Activated T-cell treated with anti-CD3 and anti-CD28 coated beads for 1 hour (primary cell): ENCODE measurements around the gene HS6ST3.
"Not testable (repeated sequence)": the region's sequence is repeated elsewhere in the genome, so short reads cannot be mapped to it uniquely, and the experiment has no call there.

Experiments used
- DNase-seq: peaks from one replicate; pipeline ENCODE4 v3.0.0-alpha.2; 2020; ENCODE audit warnings: low read depth

Gene HS6ST3

DNA sequence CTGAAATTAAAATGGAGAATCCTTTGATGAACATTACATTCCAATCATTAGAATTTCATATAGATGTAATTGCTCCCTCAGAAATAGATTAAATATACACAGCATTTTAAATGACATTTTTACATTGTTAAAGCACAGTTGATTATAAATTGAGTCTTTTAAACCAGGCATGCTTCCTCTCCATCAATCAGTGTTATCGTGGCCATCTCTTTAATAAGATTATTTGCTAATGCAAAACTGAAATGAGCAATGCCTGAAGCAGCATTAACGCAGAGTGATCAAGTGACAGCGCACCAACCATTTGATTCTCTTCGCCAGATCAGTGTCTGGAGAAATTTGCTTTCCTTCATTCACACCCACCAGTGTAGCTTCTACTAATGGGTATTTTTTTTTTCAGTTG is 644.6 kb downstream of the HS6ST3 start:
- DNase-seq = no peak

DNA sequence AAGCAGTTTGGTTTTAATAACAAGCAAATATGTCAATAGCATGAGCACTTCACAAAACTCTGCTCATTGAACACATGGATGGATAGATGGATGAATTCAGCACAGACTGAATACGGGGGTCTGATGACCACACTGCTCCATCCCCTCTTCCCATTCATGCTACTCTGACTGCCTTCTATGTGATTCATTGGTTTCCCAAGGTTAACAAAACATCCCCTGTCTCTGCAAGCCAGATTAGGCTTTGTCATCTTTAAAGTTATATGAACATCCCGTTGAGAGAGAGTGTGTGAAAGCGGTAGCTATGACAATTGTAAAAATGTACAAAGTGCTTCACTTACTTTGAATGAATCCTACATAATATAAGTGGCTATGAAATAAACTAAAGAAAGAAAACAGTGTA is 651.9 kb downstream of the HS6ST3 start:
- no peak for DNase-seq

DNA sequence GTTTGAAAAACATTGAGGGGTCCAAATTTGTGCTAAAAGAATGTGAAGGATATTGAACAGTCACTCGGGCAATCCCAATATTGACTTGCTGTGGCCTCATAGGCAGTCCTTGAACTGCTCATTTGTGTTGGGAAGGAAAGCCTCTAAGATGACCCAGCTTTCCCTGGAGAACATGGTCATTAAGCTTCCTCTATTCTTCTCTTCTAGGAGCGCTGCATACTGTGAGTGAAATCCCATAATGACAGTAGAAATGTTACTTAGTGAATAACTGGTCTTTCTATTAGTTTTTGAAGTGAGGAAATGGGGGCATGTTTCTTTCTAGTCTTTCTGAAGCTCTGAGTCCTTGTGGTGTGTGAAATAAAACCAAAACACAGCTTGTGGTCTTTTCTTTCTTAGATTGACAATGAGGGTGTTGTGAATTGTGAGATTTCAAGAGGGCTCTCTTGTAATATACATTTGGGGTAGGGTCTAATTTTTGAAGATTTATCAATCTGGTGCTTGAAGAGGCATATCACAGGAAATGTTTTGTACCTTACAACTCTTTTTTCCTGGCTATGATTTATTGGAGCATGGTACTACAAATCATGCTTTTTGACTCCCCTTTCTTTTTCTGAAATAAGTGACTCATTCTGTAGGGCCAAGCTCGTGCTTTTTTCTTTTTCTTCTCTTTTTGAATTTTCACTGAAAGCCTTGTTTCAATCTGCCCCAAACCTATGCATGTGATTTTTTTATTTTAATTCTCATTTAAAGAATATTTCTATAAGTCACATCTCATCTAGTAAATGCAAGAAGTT is 653.6 kb downstream of the HS6ST3 start:
- no peak for DNase-seq

DNA sequence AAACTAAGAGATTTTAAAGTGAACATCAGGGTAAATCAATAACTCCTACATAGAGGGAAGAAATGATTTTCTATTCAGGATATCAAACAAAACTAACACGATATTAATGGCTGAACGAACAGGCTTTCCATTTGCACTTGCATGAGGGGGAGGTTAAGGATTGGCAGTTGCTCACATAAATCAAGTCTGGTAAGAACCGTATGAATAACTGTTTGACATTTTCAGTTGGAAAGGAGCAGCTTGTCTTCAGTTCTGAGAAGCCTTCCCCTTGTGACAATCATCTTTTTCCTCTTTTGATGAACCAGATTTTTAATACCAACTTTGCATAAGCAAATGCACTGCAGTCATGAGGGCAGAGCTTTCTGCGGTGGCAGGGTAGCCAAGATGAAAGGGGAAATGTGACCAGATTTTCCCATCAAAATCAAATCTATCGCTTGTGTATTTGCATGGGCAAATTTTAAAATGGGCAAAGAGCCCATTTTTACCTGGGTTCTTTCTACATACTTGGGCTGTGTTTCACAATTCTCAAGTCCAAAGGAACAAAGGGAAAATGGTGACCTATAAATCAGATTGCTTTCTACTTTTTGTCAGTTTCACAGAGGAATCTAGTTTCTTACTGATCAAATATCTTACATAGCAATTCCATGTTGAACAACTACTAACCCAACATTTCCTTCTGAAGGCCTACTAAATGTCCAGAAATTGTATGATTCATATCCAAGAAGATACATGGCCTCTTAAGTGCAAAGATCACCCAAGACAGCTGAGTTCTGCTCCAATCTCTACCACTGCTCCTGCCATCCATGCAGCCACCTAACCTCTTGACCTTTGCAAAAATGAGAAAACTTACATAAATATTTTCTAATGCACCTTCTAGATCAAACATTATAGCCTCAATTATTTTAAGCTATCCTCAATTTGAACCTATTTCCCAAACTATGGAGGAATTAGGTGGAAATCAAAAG is 654.7 kb downstream of the HS6ST3 start:
- DNase-seq = no peak

DNA sequence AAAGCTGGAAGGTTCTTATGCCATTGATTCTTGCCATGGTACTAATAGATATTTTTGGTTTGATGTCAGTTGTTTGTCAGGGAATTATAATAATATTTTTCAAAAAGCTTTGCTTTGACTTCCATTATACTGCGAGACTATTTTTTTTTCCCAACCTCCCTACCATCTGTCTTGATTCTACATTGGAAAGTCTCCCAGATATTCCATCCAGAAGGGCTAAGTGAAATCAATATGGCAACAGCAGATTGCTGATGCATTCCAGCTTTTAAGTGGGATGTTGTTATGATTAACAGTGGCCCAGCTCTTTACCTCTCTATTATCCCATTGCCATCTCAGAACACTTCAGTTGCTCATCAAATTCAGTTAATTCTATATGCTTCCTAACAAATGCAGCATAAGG is 657.0 kb downstream of the HS6ST3 start:
- DNase-seq = no peak

DNA sequence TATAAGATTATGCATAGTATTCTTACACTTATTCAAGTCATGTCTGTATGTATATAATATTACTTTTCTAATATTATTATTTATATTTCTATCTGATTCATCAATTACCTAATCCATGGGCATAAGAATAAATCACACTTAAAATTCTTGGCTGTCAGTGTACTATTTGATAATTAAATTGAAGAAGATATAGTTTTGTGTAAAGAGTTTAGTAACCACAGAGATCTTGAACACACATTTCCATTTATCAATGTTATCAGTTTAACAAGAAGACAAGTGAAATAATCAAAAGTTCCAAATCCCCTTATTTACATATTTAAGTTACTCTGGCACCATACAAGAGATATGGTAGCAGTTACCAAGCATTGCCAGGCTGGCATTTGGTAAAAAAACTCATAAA is 659.9 kb downstream of the HS6ST3 start:
- DNase-seq = no peak

DNA sequence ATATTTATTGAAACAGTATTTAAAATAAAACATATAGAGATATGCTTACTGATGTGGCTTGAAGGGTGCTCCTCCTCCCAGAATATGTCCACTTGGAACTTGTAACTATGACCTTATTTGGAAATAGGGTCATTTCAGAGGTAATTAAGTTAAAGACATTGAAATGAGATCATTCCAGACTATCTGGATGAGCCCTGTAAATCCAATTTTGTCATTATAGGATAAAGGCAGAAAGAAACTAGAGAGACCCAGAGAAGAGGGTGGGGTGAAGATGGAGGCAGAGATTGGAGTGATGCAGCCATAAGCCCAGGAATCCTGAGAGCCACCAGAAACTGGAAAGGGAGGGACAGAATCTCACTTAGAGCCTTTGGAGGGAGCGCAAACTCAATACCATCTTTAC is 661.2 kb downstream of the HS6ST3 start:
- no peak for DNase-seq

DNA sequence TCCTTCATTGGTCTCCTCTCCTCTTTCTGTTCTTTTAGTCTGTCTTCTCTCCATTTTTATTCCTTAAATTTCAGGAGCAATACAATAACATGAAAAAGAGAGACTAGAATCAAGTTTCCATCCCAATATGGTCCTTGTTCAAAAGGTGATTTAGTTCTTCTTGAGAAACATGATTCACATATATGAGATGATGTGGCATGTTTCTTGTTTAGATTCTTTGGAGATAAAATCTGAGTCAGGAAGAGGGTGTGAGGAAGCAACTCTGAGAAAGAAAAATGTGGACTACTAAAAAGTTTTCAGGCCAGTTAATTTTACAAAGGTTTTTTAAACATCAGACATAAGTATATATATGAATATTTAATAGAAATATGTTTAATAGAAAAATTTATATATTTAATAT is 673.0 kb downstream of the HS6ST3 start:
- DNase-seq = no peak

DNA sequence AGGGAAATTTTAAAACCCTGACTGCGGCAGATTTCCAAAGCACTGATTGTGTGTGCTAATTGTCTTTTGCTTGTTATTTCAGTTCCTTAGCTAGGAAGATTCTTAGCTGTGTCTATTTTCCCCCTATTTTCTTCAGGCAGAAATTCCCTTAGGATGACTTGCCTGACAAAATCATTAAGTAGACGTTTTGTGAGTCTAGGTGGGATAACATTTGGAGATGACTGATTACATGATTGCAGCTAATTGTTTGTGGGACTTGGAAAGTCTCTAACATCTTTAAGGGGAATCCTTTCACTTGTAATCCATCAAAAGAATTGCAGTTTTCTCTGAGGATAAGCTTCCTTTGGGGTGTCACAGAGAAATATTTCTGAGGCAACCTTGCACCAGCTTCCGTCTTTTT is 676.4 kb downstream of the HS6ST3 start:
- DNase-seq = no peak

DNA sequence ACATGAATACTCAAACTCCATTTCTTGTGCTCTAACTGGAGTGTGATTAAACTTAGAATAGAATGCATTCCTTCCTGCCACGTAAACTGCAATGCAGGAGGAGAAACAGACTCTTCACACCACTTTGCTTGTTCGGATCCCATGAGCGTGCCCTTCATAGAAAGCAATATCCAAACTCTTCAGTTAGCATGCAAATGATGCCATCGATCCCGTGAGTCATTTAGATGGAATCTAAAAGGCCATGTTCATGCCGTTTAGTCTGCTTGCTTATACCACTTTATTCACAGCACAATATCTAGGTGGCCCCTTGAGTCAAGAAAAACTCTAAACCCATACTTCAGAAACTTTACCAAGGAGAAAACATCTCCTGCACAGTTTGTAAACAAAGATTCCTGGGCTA is 678.6 kb downstream of the HS6ST3 start:
- DNase-seq = no peak

DNA sequence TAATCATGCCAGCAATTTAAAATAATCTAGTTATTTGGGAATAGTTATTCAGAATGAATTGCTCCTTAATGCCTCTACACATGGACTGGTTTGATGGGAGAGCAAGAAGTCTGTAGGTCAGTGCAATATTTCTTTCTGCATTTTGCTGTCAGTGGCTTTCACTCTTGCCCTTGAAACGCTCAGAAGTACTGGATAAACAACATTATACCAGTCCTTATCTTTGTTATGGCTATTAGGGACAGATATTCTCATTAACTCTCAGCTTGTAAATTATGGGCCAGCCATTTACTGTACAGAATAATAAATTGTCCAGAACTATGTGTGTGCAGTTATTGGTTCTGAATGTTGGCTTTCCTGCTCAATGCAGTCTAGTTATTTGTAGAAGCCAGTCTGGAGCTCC is 680.0 kb downstream of the HS6ST3 start:
- DNase-seq = no peak

DNA sequence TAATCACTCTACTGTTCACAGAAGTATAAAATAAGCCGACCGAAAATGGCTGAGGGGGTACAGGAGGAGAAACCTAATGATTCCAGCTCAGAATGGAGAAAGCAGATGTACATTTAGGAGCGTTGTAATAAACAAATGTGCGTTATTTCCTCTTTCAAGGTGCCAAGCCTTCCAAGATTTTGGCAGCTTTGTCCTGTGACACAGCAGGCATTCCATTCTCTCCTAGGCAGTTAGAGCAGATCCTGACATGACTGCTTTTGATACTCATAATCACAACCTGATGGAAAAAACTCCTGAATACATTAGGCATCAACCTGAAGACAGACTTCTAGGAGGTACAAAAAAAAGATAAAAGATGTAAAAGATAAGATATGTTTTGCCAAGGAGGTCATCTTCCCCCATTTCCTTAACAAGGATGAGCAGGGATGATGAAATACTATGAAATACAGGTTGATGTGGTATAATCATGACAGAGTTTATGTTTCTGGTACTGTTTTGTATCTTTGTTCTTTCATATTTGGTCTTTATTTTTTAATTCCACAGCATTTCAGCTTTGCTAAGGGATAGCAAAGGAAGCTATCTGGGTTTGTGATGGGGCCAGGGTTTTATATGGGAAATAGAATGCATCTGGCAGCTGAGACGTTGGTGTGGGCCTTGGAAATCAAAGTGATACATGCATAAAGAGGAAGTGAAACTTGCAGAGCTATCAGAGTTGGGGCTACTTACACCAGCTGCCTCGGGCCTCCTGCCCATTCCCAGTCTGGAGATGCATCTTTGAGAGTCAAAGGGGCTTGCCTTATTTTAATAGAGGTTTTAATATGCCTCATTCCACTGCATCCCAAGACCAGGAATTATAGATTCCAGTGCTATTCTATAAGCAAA is 681.8 kb downstream of the HS6ST3 start:
- DNase-seq = no peak

DNA sequence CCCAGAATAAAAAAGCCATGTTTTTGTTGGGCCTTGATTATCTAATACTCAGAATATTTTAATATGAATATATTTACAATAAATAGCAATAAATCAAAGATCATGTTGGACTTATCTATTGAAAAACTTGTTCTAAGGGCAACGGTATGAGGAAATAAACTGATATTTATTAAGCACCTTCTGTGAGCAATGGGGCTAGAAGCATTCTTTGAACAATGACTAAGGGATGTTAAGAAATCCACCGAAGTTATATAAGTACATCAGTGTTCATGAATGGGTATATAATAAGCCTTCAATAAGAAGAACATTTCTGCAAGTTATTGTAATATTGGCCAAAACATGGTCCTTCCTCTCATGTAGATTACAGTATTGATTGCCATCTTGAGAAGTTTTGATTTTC is 682.5 kb downstream of the HS6ST3 start:
- no peak for DNase-seq

DNA sequence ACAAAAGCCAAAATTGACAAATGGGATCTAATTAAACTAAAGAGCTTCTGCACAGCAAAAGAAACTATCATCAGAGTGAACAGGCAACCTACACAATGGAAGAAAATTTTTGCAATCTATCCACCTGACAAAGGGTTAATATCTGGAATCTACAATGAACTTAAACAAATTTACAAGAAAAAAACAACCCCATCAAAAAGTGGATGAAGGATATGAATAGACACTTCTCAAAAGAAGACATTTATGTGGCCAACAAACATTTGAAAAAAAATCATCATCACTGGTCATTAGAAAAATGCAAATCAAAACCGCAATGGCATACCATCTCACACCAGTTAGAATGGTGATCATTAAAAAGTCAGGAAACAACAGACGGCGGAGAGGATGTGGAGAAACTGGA is 688.4 kb downstream of the HS6ST3 start:
- DNase-seq = not testable (repeated sequence)

DNA sequence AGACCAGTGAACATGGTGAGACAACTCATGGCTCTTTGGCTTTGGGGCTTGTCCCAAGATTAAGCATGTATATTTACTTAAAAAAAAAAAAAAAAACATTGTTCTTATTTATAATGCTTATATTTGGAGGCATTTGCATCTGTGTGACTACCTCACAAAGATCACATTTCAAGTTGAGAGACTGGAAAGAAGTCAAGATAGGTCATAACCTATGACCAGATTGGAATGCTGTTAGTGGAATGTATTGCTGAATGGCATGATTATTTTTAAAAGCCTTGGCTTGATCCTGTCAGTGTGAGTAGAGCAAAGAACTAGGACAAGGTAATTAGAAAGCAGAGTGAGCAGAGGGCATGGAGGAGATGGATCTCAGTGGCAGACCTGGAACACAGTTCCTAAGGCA is 689.8 kb downstream of the HS6ST3 start:
- no peak for DNase-seq

DNA sequence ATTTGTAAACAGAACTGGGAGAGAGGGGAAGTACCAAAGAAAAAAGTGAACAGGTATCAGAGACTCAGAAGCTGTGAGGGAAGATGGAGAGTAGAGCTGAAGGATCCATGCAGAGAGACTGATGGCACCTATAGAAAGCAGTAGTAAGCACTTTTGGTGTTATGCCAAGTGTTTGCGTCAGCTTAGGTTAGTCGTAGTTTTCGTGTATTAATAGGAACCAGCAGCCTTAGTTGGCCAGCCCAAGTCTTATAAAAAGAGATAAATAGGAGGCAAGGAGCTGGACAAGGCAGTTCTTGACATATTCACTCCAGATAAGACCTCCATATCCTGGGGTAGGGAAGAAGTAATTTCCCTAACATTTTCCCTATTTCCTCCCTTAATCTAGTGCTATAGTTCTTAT is 690.2 kb downstream of the HS6ST3 start:
- no peak for DNase-seq

DNA sequence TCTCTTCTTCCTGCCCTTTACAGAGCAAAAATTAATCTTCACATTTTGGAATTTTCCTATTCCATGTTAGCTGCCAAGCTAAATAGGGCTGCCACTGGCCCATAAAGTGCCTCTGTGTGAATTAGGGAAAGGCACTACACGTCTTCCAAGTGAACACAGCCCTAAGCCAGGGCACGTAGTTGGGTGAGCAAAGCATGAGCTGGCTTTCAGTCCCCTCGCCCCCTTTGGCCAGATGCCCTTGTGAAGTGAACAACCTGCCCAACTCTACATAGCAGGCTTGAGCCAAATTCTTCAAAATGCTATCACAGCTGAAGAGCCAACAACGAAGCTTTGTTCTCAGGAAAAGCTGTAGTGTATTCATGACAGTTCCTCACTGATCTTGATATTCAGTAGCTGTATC is 691.2 kb downstream of the HS6ST3 start:
- no peak for DNase-seq

DNA sequence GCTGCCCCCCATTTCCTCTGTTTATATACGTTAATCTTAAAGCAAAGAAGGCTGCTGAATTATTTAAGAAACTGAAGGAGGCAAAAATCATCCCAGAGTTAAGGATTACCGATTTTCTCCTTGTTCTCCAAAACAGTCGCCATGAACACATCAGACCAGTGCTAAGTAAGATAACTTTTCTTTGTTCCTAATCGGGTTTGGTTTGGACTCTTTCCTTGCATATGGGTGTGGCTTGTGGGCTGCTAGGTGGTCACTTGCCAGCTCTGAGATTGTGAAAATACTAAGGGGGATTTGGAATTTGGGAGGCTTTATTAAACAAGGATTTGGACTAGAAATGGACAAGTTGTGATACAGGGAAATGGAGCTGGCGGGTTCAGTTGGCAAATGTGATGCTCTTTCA is 692.3 kb downstream of the HS6ST3 start:
- DNase-seq = no peak

DNA sequence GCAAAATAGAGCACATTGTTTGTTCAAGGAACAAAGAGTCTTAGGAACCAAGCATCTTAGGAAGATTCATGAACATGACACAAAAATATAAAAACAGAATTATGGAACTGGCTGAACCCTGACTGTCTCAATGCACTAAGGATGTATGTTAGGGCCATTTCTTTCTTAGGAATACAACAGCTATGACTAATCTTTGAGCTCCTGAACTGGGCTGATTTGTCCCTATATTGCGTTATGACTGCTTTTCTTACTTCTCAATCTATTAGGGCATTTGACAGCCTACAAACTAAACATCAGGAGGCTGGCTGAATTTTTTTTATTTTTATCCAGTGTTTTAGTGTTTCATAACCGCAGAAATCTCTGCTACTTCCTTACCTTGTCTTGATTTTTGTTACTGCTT is 693.1 kb downstream of the HS6ST3 start:
- DNase-seq = no peak

DNA sequence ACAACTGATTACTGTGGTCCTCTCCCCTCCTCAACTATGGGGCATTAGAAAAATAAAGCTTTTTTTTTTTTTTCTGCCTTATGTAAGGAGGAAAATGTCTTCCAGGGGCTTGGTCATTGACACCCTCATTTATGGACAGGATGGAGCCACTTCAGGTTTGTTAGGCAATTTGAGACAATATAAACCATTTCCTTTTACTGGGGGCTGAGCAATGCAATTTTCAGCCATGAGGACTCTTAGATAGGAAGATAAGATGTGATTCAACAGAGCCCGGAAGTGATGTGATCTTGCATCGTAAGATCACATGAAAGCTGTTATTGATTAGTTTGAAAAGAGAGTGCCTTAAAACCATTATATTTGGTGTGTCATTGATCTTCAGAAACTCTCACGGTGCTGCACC is 693.6 kb downstream of the HS6ST3 start:
- DNase-seq = no peak

DNA sequence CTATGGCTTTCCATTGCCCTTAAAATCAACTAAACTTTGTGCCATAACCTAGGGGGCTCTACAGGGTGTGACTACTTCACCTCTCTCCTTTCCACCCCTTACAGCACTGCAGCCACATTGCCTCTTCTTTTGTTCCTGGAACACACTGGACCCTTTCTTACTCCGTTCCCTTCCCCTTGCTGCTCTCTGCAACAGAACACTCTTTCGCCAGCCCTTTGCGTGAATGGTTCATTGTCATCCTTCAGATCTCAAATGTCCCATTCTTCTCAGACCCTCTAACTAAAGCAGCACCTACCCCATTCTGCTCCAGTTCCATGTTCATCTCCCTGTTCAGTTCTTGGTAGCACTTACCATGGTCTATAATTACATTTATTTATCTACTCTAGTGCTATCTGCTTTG is 696.1 kb downstream of the HS6ST3 start:
- no peak for DNase-seq

DNA sequence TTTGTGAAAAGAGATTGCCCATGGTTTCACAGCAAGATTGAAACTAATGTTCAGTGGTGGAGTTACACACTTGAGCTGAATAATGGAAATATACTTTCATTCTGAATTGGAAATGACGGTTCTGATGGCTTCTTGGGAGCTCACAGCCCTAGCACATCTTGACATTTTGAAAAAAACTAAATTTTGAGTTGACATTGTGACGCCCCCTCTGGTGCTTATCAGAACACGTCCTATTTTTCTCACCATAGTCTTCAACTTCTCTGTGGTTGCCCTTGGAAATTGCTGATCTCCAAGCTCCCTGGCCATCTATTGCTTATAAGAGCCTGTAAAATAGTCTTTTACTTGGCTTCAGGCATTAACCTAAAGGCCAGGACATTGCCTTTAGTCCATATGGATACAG is 702.3 kb downstream of the HS6ST3 start:
- no peak for DNase-seq
